Measurements from ENCODE around the gene USP13.

USP13 gene

DNA sequence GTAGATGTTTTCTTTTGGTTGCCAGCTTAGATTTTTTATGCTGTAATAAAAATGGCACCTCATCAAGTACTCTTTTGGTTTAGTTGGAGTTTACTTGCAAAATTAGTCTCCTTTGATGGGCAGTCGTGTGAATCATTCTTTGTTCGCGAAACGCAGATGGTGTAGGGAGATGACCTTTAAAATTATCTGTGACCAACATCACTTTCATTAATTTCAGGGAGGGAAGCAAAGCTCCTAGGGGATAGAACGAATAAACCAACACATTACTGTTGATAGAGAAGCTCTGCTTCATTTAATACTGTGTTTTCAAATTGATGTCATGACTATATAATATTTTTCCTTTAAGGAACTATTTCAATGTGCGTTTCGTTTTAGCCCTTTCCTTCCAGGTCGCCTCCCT, 67.4 kb downstream of the USP13 start:
- DNase-seq (ENCODE audit: low read depth in 2 of 2) = no peak
- H3K4me3 ChIP-seq (replicated peaks in 1 of 2; ENCODE audit: low read depth in 2 of 2, low read length in 2 of 2) = no peak overlapping the region
- TF ChIP-seq, protein P1, sequence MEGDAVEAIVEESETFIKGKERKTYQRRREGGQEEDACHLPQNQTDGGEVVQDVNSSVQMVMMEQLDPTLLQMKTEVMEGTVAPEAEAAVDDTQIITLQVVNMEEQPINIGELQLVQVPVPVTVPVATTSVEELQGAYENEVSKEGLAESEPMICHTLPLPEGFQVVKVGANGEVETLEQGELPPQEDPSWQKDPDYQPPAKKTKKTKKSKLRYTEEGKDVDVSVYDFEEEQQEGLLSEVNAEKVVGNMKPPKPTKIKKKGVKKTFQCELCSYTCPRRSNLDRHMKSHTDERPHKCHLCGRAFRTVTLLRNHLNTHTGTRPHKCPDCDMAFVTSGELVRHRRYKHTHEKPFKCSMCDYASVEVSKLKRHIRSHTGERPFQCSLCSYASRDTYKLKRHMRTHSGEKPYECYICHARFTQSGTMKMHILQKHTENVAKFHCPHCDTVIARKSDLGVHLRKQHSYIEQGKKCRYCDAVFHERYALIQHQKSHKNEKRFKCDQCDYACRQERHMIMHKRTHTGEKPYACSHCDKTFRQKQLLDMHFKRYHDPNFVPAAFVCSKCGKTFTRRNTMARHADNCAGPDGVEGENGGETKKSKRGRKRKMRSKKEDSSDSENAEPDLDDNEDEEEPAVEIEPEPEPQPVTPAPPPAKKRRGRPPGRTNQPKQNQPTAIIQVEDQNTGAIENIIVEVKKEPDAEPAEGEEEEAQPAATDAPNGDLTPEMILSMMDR (IDR thresholded peaks at IDR 0.05; ENCODE audit: low read depth, low read length) = no peak

DNA sequence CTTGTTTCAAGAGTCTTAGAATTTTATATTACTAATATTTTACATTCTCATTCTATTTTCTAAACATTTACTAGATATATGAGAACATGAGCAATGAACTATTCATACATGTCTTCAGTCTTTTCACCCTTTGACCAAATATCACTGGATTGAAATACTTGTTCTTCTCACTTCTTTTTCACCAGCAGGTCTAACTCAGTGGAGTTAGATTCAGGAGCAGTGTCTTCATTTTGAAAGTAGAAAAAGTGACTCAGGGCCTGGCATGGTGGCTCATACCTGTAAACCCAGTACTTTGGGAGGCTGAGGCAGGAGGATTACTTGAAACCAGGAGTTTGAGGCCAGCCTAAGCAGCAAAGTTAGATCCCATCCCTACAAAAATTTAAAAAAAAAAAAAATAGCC, 70.8 kb downstream of the USP13 start:
- DNase-seq (ENCODE audit: low read depth in 2 of 2) = no peak
- TF ChIP-seq, protein P1 (IDR thresholded peaks at IDR 0.05; ENCODE audit: low read depth, low read length) = no peak
- H3K4me3 ChIP-seq (replicated peaks in 1 of 2; ENCODE audit: low read depth in 2 of 2, low read length in 2 of 2) = no peak overlapping the region

DNA sequence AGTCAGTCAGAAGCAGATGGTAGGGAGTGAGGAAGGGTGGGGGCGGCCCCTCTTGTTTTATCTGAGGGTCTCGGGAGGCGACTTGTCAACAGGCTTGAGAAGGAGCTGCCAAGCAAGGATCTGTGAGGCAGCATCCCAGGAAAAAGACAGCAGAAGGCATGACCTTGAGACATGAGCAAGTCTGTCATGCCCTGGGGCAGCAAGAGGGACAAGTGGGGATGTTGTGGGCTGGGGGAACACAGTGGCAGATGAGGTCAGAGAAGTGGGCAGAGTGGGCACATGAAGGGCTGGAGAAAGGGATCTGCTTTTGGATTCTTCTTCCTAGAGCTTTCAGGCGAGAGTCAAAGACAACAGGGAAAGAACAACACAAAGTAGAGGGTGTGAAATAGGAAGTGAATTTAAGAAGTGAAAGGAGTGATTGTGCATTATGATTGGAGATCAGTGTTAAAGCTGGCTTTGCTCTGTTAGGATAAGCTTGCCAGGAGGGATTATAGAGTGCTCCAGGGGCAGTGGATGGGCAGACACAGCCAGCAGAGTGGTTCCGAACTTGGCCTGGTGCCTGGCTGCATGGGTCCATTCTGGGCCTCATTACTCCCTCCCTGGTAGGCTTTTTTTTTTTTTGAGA, 73.3 kb downstream of the USP13 start:
- no peak overlapping the region for H3K4me3 ChIP-seq (replicated peaks in 1 of 2; ENCODE audit: low read depth in 2 of 2, low read length in 2 of 2)
- DNase-seq (ENCODE audit: low read depth in 2 of 2) = no peak
- TF ChIP-seq, protein P1 (IDR thresholded peaks at IDR 0.05; ENCODE audit: low read depth, low read length) = no peak

DNA sequence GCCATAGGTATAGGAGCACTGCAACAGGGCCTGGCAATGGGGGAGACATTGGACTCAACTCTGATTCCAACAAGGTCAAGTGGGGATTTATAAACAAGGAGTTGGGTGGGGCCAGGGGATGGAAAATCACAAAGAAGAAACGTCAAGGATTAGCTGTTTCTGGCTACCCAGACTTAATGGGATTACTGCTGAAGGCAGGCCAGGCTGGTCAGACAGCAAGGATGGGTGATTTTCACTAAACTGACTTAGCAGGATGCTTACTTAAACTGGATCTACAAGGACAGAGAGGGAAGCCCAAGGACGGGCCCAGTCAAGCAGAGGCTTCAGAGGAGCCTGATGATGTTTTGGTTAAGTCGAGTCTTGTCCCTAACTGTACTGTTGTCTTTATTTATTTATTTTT, 76.2 kb downstream of the USP13 start:
- H3K4me3 ChIP-seq (replicated peaks in 1 of 2; ENCODE audit: low read depth in 2 of 2, low read length in 2 of 2) = no peak overlapping the region
- TF ChIP-seq, protein P1 (IDR thresholded peaks at IDR 0.05; ENCODE audit: low read depth, low read length) = no peak
- DNase-seq (ENCODE audit: low read depth in 2 of 2) = no peak

DNA sequence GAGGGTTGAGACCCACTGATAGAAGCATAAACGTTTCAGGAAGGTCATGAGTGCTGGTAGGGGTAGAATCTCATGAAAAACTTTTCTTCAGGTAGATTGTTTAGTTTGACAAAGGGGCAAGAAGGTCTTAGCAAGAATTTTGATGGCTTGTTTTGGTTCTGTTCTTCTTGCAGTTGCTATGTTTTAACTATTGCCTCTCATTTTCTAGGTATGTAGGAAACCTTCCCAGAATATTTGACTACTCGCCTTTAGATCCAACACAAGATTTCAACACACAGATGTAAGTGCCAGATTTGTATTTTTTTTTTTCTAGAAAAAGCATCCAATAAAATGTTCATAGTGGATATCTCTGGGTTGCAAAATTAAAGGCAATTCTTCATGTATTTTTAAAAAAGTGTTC, 77.1 kb downstream of the USP13 start:
- TF ChIP-seq, protein P1 (IDR thresholded peaks at IDR 0.05; ENCODE audit: low read depth, low read length) = no peak
- DNase-seq (ENCODE audit: low read depth in 2 of 2) = no peak
- no peak overlapping the region for H3K4me3 ChIP-seq (replicated peaks in 1 of 2; ENCODE audit: low read depth in 2 of 2, low read length in 2 of 2)

DNA sequence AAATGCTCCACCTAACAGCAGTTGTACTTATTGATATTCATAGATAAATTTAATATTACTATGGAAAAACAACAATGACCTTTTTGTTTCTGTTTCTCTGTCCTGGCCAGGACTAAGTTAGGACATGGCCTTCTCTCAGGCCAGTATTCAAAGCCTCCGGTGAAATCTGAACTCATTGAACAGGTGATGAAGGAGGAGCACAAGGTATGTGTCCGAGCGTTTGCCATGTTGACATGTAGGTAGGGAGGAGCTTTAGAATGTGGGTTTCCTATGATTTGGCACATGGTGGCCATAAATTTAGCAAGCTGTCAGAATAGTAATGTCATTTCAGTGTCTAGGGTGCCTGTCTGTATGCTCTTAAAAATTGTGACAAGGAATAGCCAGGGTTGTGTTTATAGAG, 77.7 kb downstream of the USP13 start:
- no peak overlapping the region for H3K4me3 ChIP-seq (replicated peaks in 1 of 2; ENCODE audit: low read depth in 2 of 2, low read length in 2 of 2)
- TF ChIP-seq, protein P1 (IDR thresholded peaks at IDR 0.05; ENCODE audit: low read depth, low read length) = no peak
- DNase-seq (ENCODE audit: low read depth in 2 of 2) = no peak

DNA sequence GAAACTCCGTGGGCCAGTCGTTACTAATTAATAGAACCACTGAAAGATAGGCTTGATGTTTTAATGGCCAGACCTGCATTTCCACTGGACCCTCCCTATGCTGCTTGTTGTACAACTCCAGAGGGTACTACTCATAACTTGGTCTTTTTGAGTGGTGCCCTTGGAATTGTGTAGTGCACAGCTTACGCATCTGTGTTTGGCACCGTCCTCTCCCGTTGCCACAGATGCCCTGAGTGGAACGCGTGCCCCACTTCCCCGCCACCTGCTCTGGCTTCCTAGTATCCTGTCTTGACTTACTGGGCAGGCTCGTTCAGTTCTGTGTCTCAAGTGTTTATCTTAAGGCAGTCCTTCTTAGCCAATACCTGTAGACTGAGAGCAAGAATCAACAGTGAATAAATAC, 78.7 kb downstream of the USP13 start:
- no peak overlapping the region for H3K4me3 ChIP-seq (replicated peaks in 1 of 2; ENCODE audit: low read depth in 2 of 2, low read length in 2 of 2)
- TF ChIP-seq, protein P1 (IDR thresholded peaks at IDR 0.05; ENCODE audit: low read depth, low read length) = no peak
- no peak for DNase-seq (ENCODE audit: low read depth in 2 of 2)
